OCI-LY7 (cell line): ENCODE data around the gene STARD7.

Source experiments
- CTCF ChIP-seq: fragments of 200-600 bp; sonication (generic); conservative IDR thresholded peaks from 2 replicates; pipeline ENCODE4 v1.5.1; 2014; ENCODE audit warnings: mild to moderate bottlenecking, antibody characterized with exemption, low read length, moderate library complexity, mixed read lengths
- EZH2phosphoT487 ChIP-seq: fragments of 200-600 bp; sonication (generic); IDR thresholded peaks from 2 replicates; pipeline ENCODE4 v1.6.1; 2018; ENCODE audit warnings: low read depth, borderline replicate concordance, mild to moderate bottlenecking, mixed run types, antibody characterized with exemption, low read length, moderate library complexity, mixed read lengths

GRCh38 chr2:96239745-96240264, 31.2 kb upstream of the STARD7 start:
- TF ChIP-seq CTCF = no peak
- TF ChIP-seq EZH2phosphoT487 = no peak
